Smooth muscle cell (in vitro differentiated cells): ENCODE measurements around the gene FAM13A. TPM values are rescaled to one million over a fixed set of nuclear protein-coding genes. Genes with fewer than 3 reads are reported as not detected.

Experiments
- DNase-seq: peaks from one replicate; lab custom pipeline; 2025; ENCODE audit not compliant: unreplicated experiment; lab: John Stamatoyannopoulos, UW
- H2AFZ ChIP-seq: fragments of 200-600 bp; sonication (generic); 2 replicates; pipeline ENCODE4 v1.6.0; 2016; ENCODE audit warnings: antibody characterized with exemption, low read depth, mild to moderate bottlenecking
- H3F3A ChIP-seq: fragments of 200-600 bp; sonication (generic); 2 replicates; pipeline ENCODE4 v1.6.0; 2017; ENCODE audit warnings: antibody characterized with exemption, low read depth
- H3K27ac ChIP-seq: fragments of 200-600 bp; sonication (generic); 2 replicates; pipeline ENCODE4 v1.5.1; 2016; ENCODE audit warnings: low read depth, mild to moderate bottlenecking
- H3K27me3 ChIP-seq: fragments of 200-600 bp; sonication (generic); 2 replicates; pipeline ENCODE4 v1.6.1; 2016; ENCODE audit warnings: low read depth, mild to moderate bottlenecking
- H3K36me3 ChIP-seq: fragments of 200-600 bp; sonication (generic); 2 replicates; pipeline ENCODE4 v1.5.1; 2016; ENCODE audit warnings: low read depth
- H3K4me1 ChIP-seq: fragments of 200-600 bp; sonication (generic); 2 replicates; pipeline ENCODE4 v1.5.1; 2016; ENCODE audit warnings: low read depth
- H3K4me2 ChIP-seq: fragments of 200-600 bp; sonication (generic); 2 replicates; pipeline ENCODE4 v1.6.0; 2016; ENCODE audit warnings: mild to moderate bottlenecking
- H3K4me3 ChIP-seq: fragments of 200-600 bp; sonication (generic); 2 replicates; pipeline ENCODE4 v1.5.1; 2016; ENCODE audit warnings: mild to moderate bottlenecking
- H3K79me2 ChIP-seq: fragments of 200-600 bp; sonication (generic); 2 replicates; pipeline ENCODE4 v1.6.0; 2016; ENCODE audit warnings: low read depth, mild to moderate bottlenecking
- H3K9ac ChIP-seq: fragments of 200-600 bp; sonication (generic); 2 replicates; pipeline ENCODE4 v1.6.0; 2016; ENCODE audit warnings: low read depth
- H3K9me3 ChIP-seq: fragments of 200-600 bp; sonication (generic); replicated peaks from 2 replicates; pipeline ENCODE4 v1.5.1; 2016; ENCODE audit warnings: low read depth
- H4K20me1 ChIP-seq: fragments of 200-600 bp; sonication (generic); 2 replicates; pipeline ENCODE4 v1.6.0; 2016; ENCODE audit warnings: low read depth
- CTCF ChIP-seq: fragments of 200-600 bp; sonication (generic); IDR thresholded peaks from 2 replicates; pipeline ENCODE4 v1.5.1; 2017; ENCODE audit warnings: borderline replicate concordance, mild to moderate bottlenecking, antibody characterized with exemption; ENCODE audit not compliant: insufficient read depth, poor library complexity, severe bottlenecking
- WGBS: methylation state at CpG from one replicate; pipeline ENCODE4 v1.1.7; 2016; ENCODE audit warnings: low lambda C conversion rate; 5-methylcytosine and 5-hydroxymethylcytosine counted together
- polyA plus RNA-seq: library from polyadenylated mRNA; unstranded; fragments of >200 nt; fragmentation: Nextera tagmentation; extraction: Ambion mirVana; gene quantifications from 2 replicates; pipeline ENCODE4 v1.2.1, GENCODE V29; 2016
- total RNA-seq: library from RNA; depleted of rRNA; stranded (reverse); fragments of >200 nt; gene quantifications from 2 replicates; pipeline ENCODE4 v1.2.3, GENCODE V29; 2014

Gene FAM13A
- 37.7 and 39.9 TPM in 2 replicates for total RNA-seq
- polyA plus RNA-seq: 14.6 and 15.0 TPM in 2 replicates

GRCh38 chr4:89056953-89057398 is at the start of gene FAM13A:
Gene FAM13A (minus strand): TSS chr4:89057185. CDS start chr4:89056964, 221 bp downstream.
- Histone ChIP-seq H4K20me1 (no peaks in the 10 kb centered on the region), H3K27me3 (no peaks in the 10 kb centered on the region), H3F3A (no peaks in the 10 kb centered on the region), H3K4me3 (peak within 1 kb of the TSS; percentile 54), H3K27ac (peak within 1 kb of the TSS; percentile 52), H3K9me3 (no peaks in the 10 kb centered on the region), H3K9ac (peak within 1 kb of the TSS; percentile 52), H3K4me1 (peaks cover 19% of the 10 kb centered on the region), H3K4me2 (peak within 1 kb of the TSS; percentile 89), H3K79me2 (peaks cover 35% of the 10 kb centered on the region), H2AFZ (peak within 1 kb of the TSS; percentile 96), H3K36me3 (no peaks in the 10 kb centered on the region)
- TF ChIP-seq CTCF: no peak
- WGBS: 5% methylated on average over 9 of the region's 9 CpGs
- peak; percentile 2 for DNase-seq

GRCh38 chr4:89105726-89106125 is 48.7 kb upstream of the FAM13A start:
- Histone ChIP-seq H4K20me1 (no peaks in the 10 kb centered on the region), H3K27me3 (peaks cover 20% of the 10 kb centered on the region), H3K4me1 (no peaks in the 10 kb centered on the region), H3K4me3 (no peak overlapping the region), H3K79me2 (no peaks in the 10 kb centered on the region), H3K9me3 (no peaks in the 10 kb centered on the region), H2AFZ (no peak overlapping the region), H3K27ac (no peak overlapping the region), H3K4me2 (no peak overlapping the region), H3F3A (peaks cover 9% of the 10 kb centered on the region), H3K36me3 (no peaks in the 10 kb centered on the region), H3K9ac (no peak overlapping the region)
- no peak for DNase-seq
- WGBS: 92% methylated on average over 6 of the region's 6 CpGs
- no peak for TF ChIP-seq CTCF

- Histone ChIP-seq H3K36me3 (no peaks in the 10 kb centered on the region), H3K4me3 (no peak overlapping the region), H3K9me3 (no peaks in the 10 kb centered on the region), H3K9ac (no peak overlapping the region), H2AFZ (no peak overlapping the region), H3K27me3 (peaks cover 9% of the 10 kb centered on the region), H4K20me1 (no peaks in the 10 kb centered on the region), H3K27ac (no peak overlapping the region), H3K4me1 (no peaks in the 10 kb centered on the region), H3F3A (no peaks in the 10 kb centered on the region), H3K79me2 (no peaks in the 10 kb centered on the region), H3K4me2 (no peak overlapping the region)
- WGBS: 94% methylated on average over 11 of the region's 11 CpGs
- TF ChIP-seq CTCF: no peak
- no peak for DNase-seq
These were observed 44.5 kb upstream of the FAM13A start for GRCh38 chr4:89101256-89102161.

- Histone ChIP-seq H2AFZ (no peak overlapping the region), H3K27ac (no peak overlapping the region), H3K4me2 (no peak overlapping the region), H3K9ac (no peak overlapping the region), H3K9me3 (no peaks in the 10 kb centered on the region), H3K79me2 (no peaks in the 10 kb centered on the region), H3K27me3 (peaks cover 9% of the 10 kb centered on the region), H4K20me1 (no peaks in the 10 kb centered on the region), H3K36me3 (no peaks in the 10 kb centered on the region), H3K4me1 (no peaks in the 10 kb centered on the region), H3F3A (no peaks in the 10 kb centered on the region), H3K4me3 (no peak overlapping the region)
- DNase-seq: no peak
- TF ChIP-seq CTCF: no peak
- WGBS: 96% methylated on average over 3 of the region's 3 CpGs
These were observed 43.9 kb upstream of the FAM13A start for GRCh38 chr4:89100853-89101252.
